HEK293 (cell line): Measurements from ENCODE around the gene PARP1.

Experiments
- CTCF ChIA-PET: fragments of 350-600 bp; formaldehyde crosslinking; extraction: SDS; loops from one replicate; lab custom pipeline; 2021; ENCODE audit warnings: antibody characterized with exemption; lab: Yijun Ruan, JAX
- POLR2A ChIA-PET: fragments of 300-600 bp; formaldehyde crosslinking; extraction: SDS; loops from one replicate; lab custom pipeline; 2020; ENCODE audit warnings: antibody characterized with exemption, inconsistent platforms; lab: Yijun Ruan, JAX
- H3K27ac ChIP-seq: fragments of 200-500 bp; sonication (Bioruptor generic); 2 replicates; pipeline ENCODE4 v1.5.1; 2014; ENCODE audit warnings: low read depth, low read length, control low read depth, inconsistent platforms; ENCODE audit errors: extremely low read depth
- H3K36me3 ChIP-seq, 2 experiments: fragments of 200-500 bp in 1 of 2; sonication (Bioruptor generic) in 1 of 2; 1 replicate in 1 of 2; 2 replicates in 1 of 2; pipeline ENCODE4 v1.5.1; 2014 to 2017; ENCODE audit warnings: inconsistent platforms in 2 of 2, low read length in 2 of 2; ENCODE audit not compliant: control insufficient read depth in 2 of 2, insufficient read depth in 1 of 2
- H3K4me1 ChIP-seq: fragments of 200-500 bp; sonication (Bioruptor generic); 2 replicates; pipeline ENCODE4 v1.5.1; 2014; ENCODE audit warnings: mild to moderate bottlenecking, low read length, inconsistent platforms; ENCODE audit not compliant: control insufficient read depth, insufficient read depth
- H3K4me3 ChIP-seq: 2 replicates; pipeline ENCODE4 v1.5.1; 2011; ENCODE audit warnings: low read depth, mild to moderate bottlenecking, control low read depth, low read length, moderate library complexity
- H3K9me3 ChIP-seq: fragments of 200-500 bp; sonication (Bioruptor generic); 2 replicates; pipeline ENCODE4 v1.5.1; 2014; ENCODE audit warnings: low read depth, low read length, inconsistent platforms; ENCODE audit not compliant: control insufficient read depth, insufficient read depth
- KLF17 ChIP-seq: fragments of 450-650 bp; formaldehyde crosslinking; IDR thresholded peaks from 2 replicates; pipeline ENCODE4 v1.5.1; 2016; ENCODE audit warnings: missing biosample characterization, missing genetic modification characterization
- ZBTB48 ChIP-seq: fragments of 450-650 bp; formaldehyde crosslinking; IDR thresholded peaks from 2 replicates; pipeline ENCODE4 v1.5.1; 2016; ENCODE audit warnings: missing biosample characterization, missing genetic modification characterization
- ZFP69B ChIP-seq: fragments of 450-650 bp; formaldehyde crosslinking; IDR thresholded peaks from 2 replicates; pipeline ENCODE4 v1.5.1; 2016; ENCODE audit warnings: missing biosample characterization, missing genetic modification characterization
- ZNF112 ChIP-seq: fragments of 450-650 bp; formaldehyde crosslinking; IDR thresholded peaks from 2 replicates; pipeline ENCODE4 v1.5.0; 2017; ENCODE audit warnings: missing biosample characterization, missing genetic modification characterization
- ZNF223 ChIP-seq: fragments of 450-650 bp; formaldehyde crosslinking; IDR thresholded peaks from 2 replicates; pipeline ENCODE4 v1.5.1; 2016; ENCODE audit warnings: missing biosample characterization, missing genetic modification characterization
- ZNF335 ChIP-seq: fragments of 450-650 bp; formaldehyde crosslinking; conservative IDR thresholded peaks from 2 replicates; pipeline ENCODE4 v1.5.1; 2016; ENCODE audit warnings: missing biosample characterization, missing genetic modification characterization
- ZNF37A ChIP-seq: fragments of 450-650 bp; IDR thresholded peaks from 2 replicates; pipeline ENCODE4 v1.5.1; 2018; ENCODE audit warnings: missing biosample characterization, missing genetic modification characterization
- ZNF48 ChIP-seq: fragments of 450-650 bp; formaldehyde crosslinking; IDR thresholded peaks from 2 replicates; pipeline ENCODE4 v1.5.1; 2016; ENCODE audit warnings: missing biosample characterization, missing genetic modification characterization
- ZNF548 ChIP-seq: fragments of 450-650 bp; formaldehyde crosslinking; IDR thresholded peaks from 2 replicates; pipeline ENCODE4 v1.5.1; 2016; ENCODE audit warnings: missing biosample characterization, missing genetic modification characterization
- ZNF670 ChIP-seq: fragments of 450-650 bp; formaldehyde crosslinking; IDR thresholded peaks from 2 replicates; pipeline ENCODE4 v1.5.1; 2016; ENCODE audit warnings: missing biosample characterization, missing genetic modification characterization, low read depth
- ZNF76 ChIP-seq: fragments of 450-650 bp; formaldehyde crosslinking; IDR thresholded peaks from 2 replicates; pipeline ENCODE4; 2016; ENCODE audit warnings: low read depth, missing biosample characterization, missing genetic modification characterization, borderline replicate concordance
- ZNF843 ChIP-seq: fragments of 450-650 bp; formaldehyde crosslinking; IDR thresholded peaks from 2 replicates; pipeline ENCODE4 v1.5.1; 2016; ENCODE audit warnings: missing biosample characterization, missing genetic modification characterization
- ZSCAN16 ChIP-seq: fragments of 450-650 bp; formaldehyde crosslinking; IDR thresholded peaks from 2 replicates; pipeline ENCODE4 v1.5.1; 2016; ENCODE audit warnings: missing biosample characterization, missing genetic modification characterization
- TF ChIP-seq, protein P1 (sequence below): fragments of 450-650 bp; formaldehyde crosslinking; IDR thresholded peaks from 2 replicates; pipeline ENCODE4 v1.5.1; 2016; ENCODE audit warnings: missing biosample characterization, missing genetic modification characterization, borderline replicate concordance
- TF ChIP-seq, protein P2 (sequence below): IDR thresholded peaks from 2 replicates; pipeline ENCODE4 v1.6.1; 2011; ENCODE audit warnings: mild to moderate bottlenecking, low read depth, low read length, borderline replicate concordance
- TF ChIP-seq, protein P3 (sequence below): fragments of 450-650 bp; formaldehyde crosslinking; IDR thresholded peaks from 2 replicates; pipeline ENCODE4 v1.5.1; 2016; ENCODE audit warnings: missing biosample characterization, missing genetic modification characterization
- TF ChIP-seq, protein P4 (sequence below): fragments of 450-650 bp; formaldehyde crosslinking; IDR thresholded peaks from 2 replicates; pipeline ENCODE4 v1.5.1; 2016; ENCODE audit warnings: missing biosample characterization, missing genetic modification characterization
- TF ChIP-seq, protein P5 (sequence below): fragments of 450-650 bp; formaldehyde crosslinking; IDR thresholded peaks from 2 replicates; pipeline ENCODE4 v1.5.1; 2016; ENCODE audit warnings: missing biosample characterization, missing genetic modification characterization

Gene PARP1

DNA sequence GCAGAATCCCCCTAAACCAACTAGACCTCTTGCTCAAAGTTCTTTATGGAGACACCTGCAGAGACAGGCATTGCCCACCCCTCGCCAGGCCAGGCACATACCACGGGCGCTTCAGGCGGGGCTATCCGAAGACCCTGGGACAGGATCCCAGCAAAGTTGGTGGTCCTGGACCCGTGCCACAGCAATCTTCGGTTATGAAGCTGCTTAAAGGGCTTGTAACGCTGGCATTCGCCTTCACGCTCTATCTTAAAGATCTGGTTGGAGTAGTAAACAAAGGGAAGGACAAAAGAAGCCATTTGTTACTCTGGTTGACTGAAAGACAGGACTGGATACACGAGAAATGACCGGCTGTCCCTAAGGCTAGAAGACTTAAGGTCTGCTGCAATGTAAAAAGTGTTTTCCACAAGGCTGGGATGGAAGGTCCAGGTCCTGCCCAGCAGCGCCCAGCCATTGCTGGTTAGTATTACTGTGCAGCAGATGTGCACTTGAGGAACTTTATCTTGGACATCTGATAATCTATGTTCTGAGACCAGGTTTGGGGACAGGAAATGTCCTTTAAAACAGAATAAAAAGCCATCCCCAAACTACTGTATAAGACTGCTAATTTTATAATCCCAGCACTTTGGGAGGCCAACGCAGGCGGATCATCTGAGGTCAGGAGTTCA, 42.9 kb downstream of the PARP1 start (continued):
- TF ChIP-seq ZFP69B (tag by site-specific recombination) (no peak), ZNF37A (tag by site-specific recombination) (no peak), ZNF76 (tag by site-specific recombination) (no peak)
- TF ChIP-seq, protein P1, sequence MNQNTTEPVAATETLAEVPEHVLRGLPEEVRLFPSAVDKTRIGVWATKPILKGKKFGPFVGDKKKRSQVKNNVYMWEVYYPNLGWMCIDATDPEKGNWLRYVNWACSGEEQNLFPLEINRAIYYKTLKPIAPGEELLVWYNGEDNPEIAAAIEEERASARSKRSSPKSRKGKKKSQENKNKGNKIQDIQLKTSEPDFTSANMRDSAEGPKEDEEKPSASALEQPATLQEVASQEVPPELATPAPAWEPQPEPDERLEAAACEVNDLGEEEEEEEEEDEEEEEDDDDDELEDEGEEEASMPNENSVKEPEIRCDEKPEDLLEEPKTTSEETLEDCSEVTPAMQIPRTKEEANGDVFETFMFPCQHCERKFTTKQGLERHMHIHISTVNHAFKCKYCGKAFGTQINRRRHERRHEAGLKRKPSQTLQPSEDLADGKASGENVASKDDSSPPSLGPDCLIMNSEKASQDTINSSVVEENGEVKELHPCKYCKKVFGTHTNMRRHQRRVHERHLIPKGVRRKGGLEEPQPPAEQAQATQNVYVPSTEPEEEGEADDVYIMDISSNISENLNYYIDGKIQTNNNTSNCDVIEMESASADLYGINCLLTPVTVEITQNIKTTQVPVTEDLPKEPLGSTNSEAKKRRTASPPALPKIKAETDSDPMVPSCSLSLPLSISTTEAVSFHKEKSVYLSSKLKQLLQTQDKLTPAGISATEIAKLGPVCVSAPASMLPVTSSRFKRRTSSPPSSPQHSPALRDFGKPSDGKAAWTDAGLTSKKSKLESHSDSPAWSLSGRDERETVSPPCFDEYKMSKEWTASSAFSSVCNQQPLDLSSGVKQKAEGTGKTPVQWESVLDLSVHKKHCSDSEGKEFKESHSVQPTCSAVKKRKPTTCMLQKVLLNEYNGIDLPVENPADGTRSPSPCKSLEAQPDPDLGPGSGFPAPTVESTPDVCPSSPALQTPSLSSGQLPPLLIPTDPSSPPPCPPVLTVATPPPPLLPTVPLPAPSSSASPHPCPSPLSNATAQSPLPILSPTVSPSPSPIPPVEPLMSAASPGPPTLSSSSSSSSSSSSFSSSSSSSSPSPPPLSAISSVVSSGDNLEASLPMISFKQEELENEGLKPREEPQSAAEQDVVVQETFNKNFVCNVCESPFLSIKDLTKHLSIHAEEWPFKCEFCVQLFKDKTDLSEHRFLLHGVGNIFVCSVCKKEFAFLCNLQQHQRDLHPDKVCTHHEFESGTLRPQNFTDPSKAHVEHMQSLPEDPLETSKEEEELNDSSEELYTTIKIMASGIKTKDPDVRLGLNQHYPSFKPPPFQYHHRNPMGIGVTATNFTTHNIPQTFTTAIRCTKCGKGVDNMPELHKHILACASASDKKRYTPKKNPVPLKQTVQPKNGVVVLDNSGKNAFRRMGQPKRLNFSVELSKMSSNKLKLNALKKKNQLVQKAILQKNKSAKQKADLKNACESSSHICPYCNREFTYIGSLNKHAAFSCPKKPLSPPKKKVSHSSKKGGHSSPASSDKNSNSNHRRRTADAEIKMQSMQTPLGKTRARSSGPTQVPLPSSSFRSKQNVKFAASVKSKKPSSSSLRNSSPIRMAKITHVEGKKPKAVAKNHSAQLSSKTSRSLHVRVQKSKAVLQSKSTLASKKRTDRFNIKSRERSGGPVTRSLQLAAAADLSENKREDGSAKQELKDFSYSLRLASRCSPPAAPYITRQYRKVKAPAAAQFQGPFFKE (tag by site-specific recombination): no peak

DNA sequence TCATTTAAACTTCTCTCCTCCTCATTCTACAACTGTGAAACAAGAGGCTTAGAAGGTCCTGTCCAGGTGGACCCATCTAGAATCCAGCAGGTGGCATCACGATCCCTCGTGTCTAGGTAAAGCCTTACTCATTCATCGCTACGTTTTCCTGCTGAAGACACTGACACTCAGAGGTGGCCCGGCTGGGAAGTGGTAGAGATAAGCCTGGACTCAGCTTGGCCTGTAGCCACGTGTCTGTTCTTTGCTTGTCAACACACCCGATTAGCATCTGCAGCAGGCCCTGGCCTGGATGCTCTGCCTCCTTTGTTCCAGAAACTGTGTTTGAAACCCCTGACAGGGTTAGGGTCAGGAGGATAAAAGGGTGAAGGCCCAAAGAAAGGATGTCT, 43.4 kb downstream of the PARP1 start:
- ChIA-PET CTCF (interaction anchor here (1.4 kb wide), 1 partner anchor 31 kb away, joined by 4 read pairs; no protein-coding TSS in a partner anchor), POLR2A (no interaction called here)
- no peak overlapping the region for H3K27ac ChIP-seq
- TF ChIP-seq ZSCAN16 (tag by site-specific recombination) (no peak), ZNF670 (tag by site-specific recombination) (no peak)
- TF ChIP-seq, protein P2, sequence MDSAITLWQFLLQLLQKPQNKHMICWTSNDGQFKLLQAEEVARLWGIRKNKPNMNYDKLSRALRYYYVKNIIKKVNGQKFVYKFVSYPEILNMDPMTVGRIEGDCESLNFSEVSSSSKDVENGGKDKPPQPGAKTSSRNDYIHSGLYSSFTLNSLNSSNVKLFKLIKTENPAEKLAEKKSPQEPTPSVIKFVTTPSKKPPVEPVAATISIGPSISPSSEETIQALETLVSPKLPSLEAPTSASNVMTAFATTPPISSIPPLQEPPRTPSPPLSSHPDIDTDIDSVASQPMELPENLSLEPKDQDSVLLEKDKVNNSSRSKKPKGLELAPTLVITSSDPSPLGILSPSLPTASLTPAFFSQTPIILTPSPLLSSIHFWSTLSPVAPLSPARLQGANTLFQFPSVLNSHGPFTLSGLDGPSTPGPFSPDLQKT: no peak
- no peak overlapping the region for H3K4me3 ChIP-seq
- H3K9me3 ChIP-seq: no peaks in the 10 kb centered on the region
- peaks cover 79 to 100% of the 10 kb centered on the region in 2 experiments for H3K36me3 ChIP-seq
- no peaks in the 10 kb centered on the region for H3K4me1 ChIP-seq

GRCh38 chr1:226363801-226364513, 43.9 kb downstream of the PARP1 start:
- no peak overlapping the region for H3K27ac ChIP-seq
- no peak overlapping the region for H3K4me3 ChIP-seq
- no peaks in the 10 kb centered on the region for H3K4me1 ChIP-seq
- CTCF ChIA-PET: interaction anchor here (0.6 to 1.4 kb wide), 3 partner anchors 31 to 214 kb away, joined by 3 to 4 read pairs (median 3); no protein-coding TSS in a partner anchor
- POLR2A ChIA-PET: no interaction called here
- no peaks in the 10 kb centered on the region for H3K9me3 ChIP-seq
- H3K36me3 ChIP-seq: peaks cover 78 to 100% of the 10 kb centered on the region in 2 experiments
- TF ChIP-seq ZNF548 (tag by site-specific recombination) (no peak), ZBTB48 (no peak), ZNF843 (tag by site-specific recombination) (no peak), ZNF223 (tag by site-specific recombination) (no peak), KLF17 (tag by site-specific recombination) (no peak), ZNF112 (tag by site-specific recombination) (no peak), ZNF335 (no peak), ZNF48 (tag by site-specific recombination) (no peak)
- TF ChIP-seq, protein P3, sequence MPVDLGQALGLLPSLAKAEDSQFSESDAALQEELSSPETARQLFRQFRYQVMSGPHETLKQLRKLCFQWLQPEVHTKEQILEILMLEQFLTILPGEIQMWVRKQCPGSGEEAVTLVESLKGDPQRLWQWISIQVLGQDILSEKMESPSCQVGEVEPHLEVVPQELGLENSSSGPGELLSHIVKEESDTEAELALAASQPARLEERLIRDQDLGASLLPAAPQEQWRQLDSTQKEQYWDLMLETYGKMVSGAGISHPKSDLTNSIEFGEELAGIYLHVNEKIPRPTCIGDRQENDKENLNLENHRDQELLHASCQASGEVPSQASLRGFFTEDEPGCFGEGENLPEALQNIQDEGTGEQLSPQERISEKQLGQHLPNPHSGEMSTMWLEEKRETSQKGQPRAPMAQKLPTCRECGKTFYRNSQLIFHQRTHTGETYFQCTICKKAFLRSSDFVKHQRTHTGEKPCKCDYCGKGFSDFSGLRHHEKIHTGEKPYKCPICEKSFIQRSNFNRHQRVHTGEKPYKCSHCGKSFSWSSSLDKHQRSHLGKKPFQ (tag by site-specific recombination): no peak
- TF ChIP-seq, protein P4, sequence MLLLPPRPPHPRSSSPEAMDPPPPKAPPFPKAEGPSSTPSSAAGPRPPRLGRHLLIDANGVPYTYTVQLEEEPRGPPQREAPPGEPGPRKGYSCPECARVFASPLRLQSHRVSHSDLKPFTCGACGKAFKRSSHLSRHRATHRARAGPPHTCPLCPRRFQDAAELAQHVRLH (tag by site-specific recombination): no peak
- TF ChIP-seq, protein P5, sequence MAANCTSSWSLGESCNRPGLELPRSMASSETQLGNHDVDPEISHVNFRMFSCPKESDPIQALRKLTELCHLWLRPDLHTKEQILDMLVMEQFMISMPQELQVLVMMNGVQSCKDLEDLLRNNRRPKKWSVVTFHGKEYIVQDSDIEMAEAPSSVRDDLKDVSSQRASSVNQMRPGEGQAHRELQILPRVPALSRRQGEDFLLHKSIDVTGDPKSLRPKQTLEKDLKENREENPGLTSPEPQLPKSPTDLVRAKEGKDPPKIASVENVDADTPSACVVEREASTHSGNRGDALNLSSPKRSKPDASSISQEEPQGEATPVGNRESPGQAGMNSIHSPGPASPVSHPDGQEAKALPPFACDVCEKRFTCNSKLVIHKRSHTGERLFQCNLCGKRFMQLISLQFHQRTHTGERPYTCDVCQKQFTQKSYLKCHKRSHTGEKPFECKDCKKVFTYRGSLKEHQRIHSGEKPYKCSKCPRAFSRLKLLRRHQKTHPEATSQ (tag by site-specific recombination): no peak
